ENCODE results near the gene MT3. TPM values are rescaled to one million over a fixed set of nuclear protein-coding genes. Genes with fewer than 3 reads are reported as not detected.

MT3 gene
- total and polyA plus RNA-seq, 2 experiments from 2014 or later, result not detected

GRCh38 chr16:56623637-56624036, 34.3 kb downstream of the MT3 start (continued):
- TF ChIP-seq ZNF462 (CRISPR knock-in tag; IDR thresholded peaks at IDR 0.05), result no peak
- TF ChIP-seq ETS1 (IDR thresholded peaks at IDR 0.05), result no peak
- TF ChIP-seq STAT1 (IDR thresholded peaks at IDR 0.05; ENCODE audit: unreplicated experiment), result no peak
- no peak for TF ChIP-seq REST (IDR thresholded peaks at IDR 0.05; ENCODE audit: unreplicated experiment)
- TF ChIP-seq EZH2 (IDR thresholded peaks at IDR 0.05; ENCODE audit: low read depth, unreplicated experiment), result no peak
- TF ChIP-seq POLR2AphosphoS5 (IDR thresholded peaks at IDR 0.05; ENCODE audit: low read depth), result no peak
- no peak for TF ChIP-seq NANOG (IDR thresholded peaks at IDR 0.05; ENCODE audit: borderline replicate concordance)
- no peak for TF ChIP-seq JUNB (IDR thresholded peaks at IDR 0.05; ENCODE audit: unreplicated experiment)
- no peak for TF ChIP-seq ZNF331 (CRISPR knock-in tag; IDR thresholded peaks at IDR 0.05; ENCODE audit: low read depth)
- TF ChIP-seq EZH2phosphoT487 (IDR thresholded peaks at IDR 0.05; ENCODE audit: unreplicated experiment), result no peak
- no peak for TF ChIP-seq ZNF114 (CRISPR knock-in tag; IDR thresholded peaks at IDR 0.05)

Data from GM23338 (cell line).